CD4-positive, CD25-positive, alpha-beta regulatory T cell (primary cell): ENCODE measurements around the gene DYRK3. TPM values are rescaled to one million over a fixed set of nuclear protein-coding genes. Genes with fewer than 3 reads are reported as not detected.

Source experiments
- ATAC-seq, 2 donors: fragments of 150-1000 bp; cut with Tn5 transposase; one replicate each; pipeline ENCODE4 v1.10.0; 2021; ENCODE audit warnings: low read depth in 2 of 2, moderate number of reproducible peaks in 2 of 2, moderate library complexity in 1 of 2
- DNase-seq, 3 donors: peaks; one replicate each; pipeline versions ENCODE4 v3.0.0 to v3.0.0-alpha.2; 2012 to 2022; ENCODE audit warnings: mixed read lengths in 1 of 3
- H3K27ac ChIP-seq: one replicate; pipeline ENCODE4 v1.7.0; 2013; ENCODE audit warnings: mild to moderate bottlenecking, low read length; ENCODE audit not compliant: insufficient read depth, poor library complexity, severe bottlenecking
- H3K27me3 ChIP-seq: one replicate; pipeline ENCODE4 v1.7.0; 2013; ENCODE audit warnings: low read length; ENCODE audit not compliant: control insufficient read depth, insufficient read depth
- H3K36me3 ChIP-seq: one replicate; pipeline ENCODE4 v1.7.0; 2013; ENCODE audit warnings: mild to moderate bottlenecking, low read length, moderate library complexity; ENCODE audit not compliant: control insufficient read depth, insufficient read depth
- H3K4me1 ChIP-seq: 2 replicates; pipeline ENCODE4 v1.7.0; 2013; ENCODE audit warnings: mild to moderate bottlenecking, low read length; ENCODE audit not compliant: insufficient read depth, control insufficient read depth, poor library complexity, severe bottlenecking
- H3K4me3 ChIP-seq: one replicate; pipeline ENCODE4 v1.7.0; 2013; ENCODE audit warnings: low read depth, mild to moderate bottlenecking, low read length, moderate library complexity
- H3K9me3 ChIP-seq, 2 experiments: 1 replicate in 1 of 2; 2 replicates in 1 of 2; pipeline ENCODE4 v1.7.0; 2013; ENCODE audit warnings: low read length in 2 of 2, mild to moderate bottlenecking in 1 of 2, moderate library complexity in 1 of 2; ENCODE audit not compliant: control insufficient read depth in 2 of 2
- H3K27ac Mint-ChIP-seq, 3 donors: one replicate each; pipeline ENCODE4 v1.8.0; 2020 to 2022; ENCODE audit warnings: mild to moderate bottlenecking in 3 of 3, mixed read lengths in 3 of 3, moderate library complexity in 2 of 3
- H3K27me3 Mint-ChIP-seq: one replicate; pipeline ENCODE4 v1.8.0; 2022; ENCODE audit warnings: mild to moderate bottlenecking, mixed read lengths
- H3K36me3 Mint-ChIP-seq: one replicate; pipeline ENCODE4 v1.8.0; 2020; ENCODE audit warnings: mixed read lengths
- H3K4me1 Mint-ChIP-seq, 4 donors: one replicate each; pipeline ENCODE4 v1.8.0; 2020 to 2022; ENCODE audit warnings: mixed read lengths in 4 of 4, mild to moderate bottlenecking in 1 of 4
- H3K4me3 Mint-ChIP-seq, 4 donors: one replicate each; pipeline ENCODE4 v1.8.0; 2020 to 2022; ENCODE audit warnings: mild to moderate bottlenecking in 4 of 4, mixed read lengths in 4 of 4, moderate library complexity in 3 of 4
- H3K9me3 Mint-ChIP-seq, 7 donors: one replicate each; pipeline ENCODE4 v1.8.0; 2020 to 2022; ENCODE audit warnings: mixed read lengths in 7 of 7, mild to moderate bottlenecking in 3 of 7, moderate library complexity in 2 of 7
- polyA plus RNA-seq, 4 donors: library from polyadenylated mRNA; unstranded; fragments of 300-500 nt; fragmentation: Illumina TruSeq; gene quantifications; one replicate each; pipeline ENCODE4 v1.2.3, GENCODE V29; 2021
- total RNA-seq: library from RNA; stranded (reverse); gene quantifications from one replicate; pipeline ENCODE4 v1.2.3, GENCODE V29; 2022

The DYRK3 gene
- total and polyA plus RNA-seq, 5 donors from 2014 or later: 0.32 to 0.67 TPM; not detected in 3

DNA sequence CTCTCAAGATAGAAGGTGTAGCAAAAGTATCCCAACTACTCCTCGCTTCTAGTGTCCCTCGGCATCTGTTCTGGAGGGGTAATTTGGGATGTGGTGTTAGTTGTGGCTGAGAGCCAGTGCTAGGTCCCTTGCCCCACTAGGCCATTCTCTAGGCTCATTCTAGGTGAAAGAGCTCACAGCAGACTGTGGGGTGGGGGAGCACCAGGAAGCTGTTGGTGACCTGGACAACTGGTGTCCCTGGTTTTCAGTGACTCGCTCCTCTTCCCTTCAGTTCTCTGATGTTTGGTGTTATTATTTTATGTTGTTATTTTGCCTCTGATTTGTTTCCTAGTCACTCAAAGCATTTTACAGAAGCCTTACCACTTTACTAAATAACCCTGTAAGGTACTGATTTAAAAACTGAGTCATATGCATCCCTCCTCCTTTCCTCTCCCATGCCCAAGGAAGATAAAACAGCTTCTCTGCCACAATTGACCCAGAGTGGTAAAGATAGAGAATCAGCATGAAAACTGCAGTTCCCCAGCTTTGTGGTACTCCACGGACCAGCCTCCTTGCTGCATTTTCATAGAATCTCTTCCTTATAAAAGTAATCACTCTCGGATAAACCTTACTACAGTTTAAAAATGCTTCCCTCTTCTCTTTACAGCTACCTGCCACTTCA, 14.1 kb downstream of the DYRK3 start:
- Mint-ChIP-seq H3K9me3 (no peaks in the 10 kb centered on the region), H3K27ac (no peak overlapping the region), H3K27me3 (no peaks in the 10 kb centered on the region), H3K4me1 (no peaks in the 10 kb centered on the region), H3K4me3 (peak overlapping the region in 1 of 4 donors; percentile 21), H3K36me3 (no peaks in the 10 kb centered on the region)
- H3K36me3 ChIP-seq: no peaks in the 10 kb centered on the region
- no peaks in the 10 kb centered on the region for H3K4me1 ChIP-seq
- no peak for ATAC-seq
- DNase-seq: no peak
- H3K9me3 ChIP-seq: no peaks in the 10 kb centered on the region
- no peaks in the 10 kb centered on the region for H3K27me3 ChIP-seq
- H3K4me3 ChIP-seq: no peak overlapping the region
- no peak overlapping the region for H3K27ac ChIP-seq

DNA sequence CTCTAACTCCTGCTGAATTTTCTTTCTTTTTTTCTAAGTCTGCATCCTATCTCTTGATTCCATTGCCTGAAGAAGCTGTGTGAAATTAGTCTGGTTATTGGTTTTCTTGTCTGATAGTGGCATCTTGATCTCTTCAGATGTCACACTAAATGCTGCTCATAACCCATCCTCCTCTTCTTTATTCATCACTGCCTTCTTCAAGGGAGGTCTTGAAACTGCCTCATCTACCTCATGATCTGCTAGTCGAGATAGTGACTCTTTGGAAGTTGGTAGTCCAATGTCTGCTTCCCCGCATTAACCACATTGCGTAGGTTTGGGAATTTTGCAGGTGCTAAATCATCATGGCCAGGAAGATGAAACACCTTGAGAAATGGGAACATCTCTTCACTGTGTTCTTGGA, 15.7 kb downstream of the DYRK3 start:
- Mint-ChIP-seq H3K27me3 (no peaks in the 10 kb centered on the region), H3K9me3 (no peaks in the 10 kb centered on the region), H3K4me1 (no peaks in the 10 kb centered on the region), H3K36me3 (no peaks in the 10 kb centered on the region), H3K4me3 (no peak overlapping the region), H3K27ac (no peak overlapping the region)
- Histone ChIP-seq H3K27me3 (no peaks in the 10 kb centered on the region), H3K4me1 (no peaks in the 10 kb centered on the region), H3K9me3 (no peaks in the 10 kb centered on the region), H3K4me3 (no peak overlapping the region), H3K27ac (no peak overlapping the region), H3K36me3 (no peaks in the 10 kb centered on the region)
- no peak for ATAC-seq
- DNase-seq: no peak

GRCh38 chr1:206651958-206652890, 16.9 kb downstream of the DYRK3 start:
- H3K4me1 Mint-ChIP-seq: no peaks in the 10 kb centered on the region

GRCh38 chr1:206653715-206654459, 18.6 kb downstream of the DYRK3 start:
- Mint-ChIP-seq H3K27me3 (peaks cover 12% of the 10 kb centered on the region), H3K9me3 (no peaks in the 10 kb centered on the region)

More at GRCh38 chr1:206651958-206652890, 16.9 kb downstream of the DYRK3 start:
- peaks cover 4% of the 10 kb centered on the region for H3K27me3 ChIP-seq
- DNase-seq (no peak), ATAC-seq (no peak)
- Mint-ChIP-seq H3K36me3 (no peaks in the 10 kb centered on the region), H3K4me3 (no peak overlapping the region), H3K9me3 (no peaks in the 10 kb centered on the region), H3K27me3 (no peaks in the 10 kb centered on the region), H3K27ac (peak overlapping the region in 1 of 3 donors; percentile 48)
- H3K27ac ChIP-seq: no peak overlapping the region
- no peak overlapping the region for H3K4me3 ChIP-seq
- H3K9me3 ChIP-seq: no peaks in the 10 kb centered on the region
- no peaks in the 10 kb centered on the region for H3K36me3 ChIP-seq
- H3K4me1 ChIP-seq: no peaks in the 10 kb centered on the region

GRCh38 chr1:206654828-206655227, 19.5 kb downstream of the DYRK3 start:
- peaks cover 0 to 4% (median 1%) of the 10 kb centered on the region in 4 donors for H3K4me1 Mint-ChIP-seq
- peaks cover 12% of the 10 kb centered on the region for H3K27me3 ChIP-seq
- peaks cover 19% of the 10 kb centered on the region for H3K27me3 Mint-ChIP-seq

More at GRCh38 chr1:206653715-206654459, 18.6 kb downstream of the DYRK3 start:
- no peaks in the 10 kb centered on the region for H3K36me3 Mint-ChIP-seq
- ATAC-seq (no peak), DNase-seq (no peak)
- no peaks in the 10 kb centered on the region for H3K36me3 ChIP-seq
- H3K27ac ChIP-seq: no peak overlapping the region
- H3K4me1 ChIP-seq: no peaks in the 10 kb centered on the region
- no peaks in the 10 kb centered on the region for H3K9me3 ChIP-seq
- H3K27me3 ChIP-seq: peaks cover 12% of the 10 kb centered on the region
- no peak overlapping the region for H3K4me3 Mint-ChIP-seq
- H3K4me3 ChIP-seq: no peak overlapping the region
- H3K4me1 Mint-ChIP-seq: peaks cover 0 to 4% (median 1%) of the 10 kb centered on the region in 4 donors
- no peak overlapping the region for H3K27ac Mint-ChIP-seq

GRCh38 chr1:206655471-206655882, 20.1 kb downstream of the DYRK3 start:
- no peak overlapping the region for H3K4me3 ChIP-seq
- Mint-ChIP-seq H3K27ac (no peak overlapping the region), H3K4me1 (peaks cover 0 to 4% (median 1%) of the 10 kb centered on the region in 4 donors), H3K9me3 (no peaks in the 10 kb centered on the region), H3K36me3 (no peaks in the 10 kb centered on the region), H3K27me3 (peaks cover 26% of the 10 kb centered on the region), H3K4me3 (no peak overlapping the region)
- H3K36me3 ChIP-seq: no peaks in the 10 kb centered on the region
- DNase-seq (no peak), ATAC-seq (no peak)
- H3K4me1 ChIP-seq: no peaks in the 10 kb centered on the region
- H3K27me3 ChIP-seq: peaks cover 12% of the 10 kb centered on the region
- H3K9me3 ChIP-seq: no peaks in the 10 kb centered on the region
- H3K27ac ChIP-seq: no peak overlapping the region

More at GRCh38 chr1:206654828-206655227, 19.5 kb downstream of the DYRK3 start:
- H3K36me3 Mint-ChIP-seq: no peaks in the 10 kb centered on the region
- ATAC-seq: no peak
- Histone ChIP-seq H3K27ac (no peak overlapping the region), H3K4me3 (no peak overlapping the region), H3K36me3 (no peaks in the 10 kb centered on the region), H3K9me3 (no peaks in the 10 kb centered on the region), H3K4me1 (no peaks in the 10 kb centered on the region)
- no peaks in the 10 kb centered on the region for H3K9me3 Mint-ChIP-seq
- no peak overlapping the region for H3K4me3 Mint-ChIP-seq
- no peak overlapping the region for H3K27ac Mint-ChIP-seq
- DNase-seq: no peak

- peaks cover 38% of the 10 kb centered on the region for H3K27me3 Mint-ChIP-seq
- Histone ChIP-seq H3K27me3 (peaks cover 12% of the 10 kb centered on the region), H3K9me3 (no peaks in the 10 kb centered on the region), H3K27ac (no peak overlapping the region), H3K4me3 (no peak overlapping the region), H3K4me1 (no peaks in the 10 kb centered on the region), H3K36me3 (no peaks in the 10 kb centered on the region)
- no peak overlapping the region for H3K4me3 Mint-ChIP-seq
- DNase-seq (no peak), ATAC-seq (no peak)
- no peaks in the 10 kb centered on the region for H3K36me3 Mint-ChIP-seq
- H3K27ac Mint-ChIP-seq: peak overlapping the region in 1 of 3 donors; percentile 41
- no peaks in the 10 kb centered on the region for H3K9me3 Mint-ChIP-seq
- peaks cover 0 to 4% (median 1%) of the 10 kb centered on the region in 4 donors for H3K4me1 Mint-ChIP-seq
Observed at GRCh38 chr1:206656936-206657335, 21.6 kb downstream of the DYRK3 start.
